ENCODE results near the gene CMTR1. TPM values are rescaled to one million over a fixed set of nuclear protein-coding genes. Genes with fewer than 3 reads are reported as not detected.

Gene CMTR1
- total RNA-seq, 1 experiment from 2014 or later = 28.7 TPM

- H3K27me3 ChIP-seq (ENCODE audit: insufficient read depth, low read length) = no peaks in the 10 kb centered on the region
- H4K20me1 ChIP-seq (ENCODE audit: insufficient read depth) = no peaks in the 10 kb centered on the region
- H3K79me2 ChIP-seq (ENCODE audit: insufficient read depth, low read length) = no peaks in the 10 kb centered on the region
- H3K27ac ChIP-seq (ENCODE audit: low read depth, low read length) = no peak overlapping the region
- no peaks in the 10 kb centered on the region for H3K9me2 ChIP-seq (ENCODE audit: insufficient read depth)
- ChIA-PET RAD21 (ENCODE audit: low non-redundant PET in 1 of 2, low total read pairs in 2 of 2, uncharacterized antibody in 2 of 2, unreplicated experiment in 2 of 2) (interaction anchor here in 1 of 2 experiments (1.3 kb wide), 1 partner anchor 208 kb away, joined by 3 read pairs; no protein-coding TSS in a partner anchor), CTCF (interaction anchor here (0.8 to 1.3 kb wide), 3 partner anchors 16 to 208 kb away, joined by 3 to 9 read pairs (median 3); partner anchors contain the start of gene CCDC167), POLR2A (no interaction called here)
- H3K36me3 ChIP-seq (ENCODE audit: control insufficient read depth in 1 of 2, insufficient read depth in 2 of 2, low read length in 2 of 2) = peaks cover 2 to 11% of the 10 kb centered on the region in 2 experiments; a peak in 2 of 4 replicates
- intact Hi-C loops (cut with micrococcal nuclease) = loop anchor here (1.0 to 2.0 kb wide), 4 partner anchors 82 to 528 kb away; no protein-coding TSS in a partner anchor
- H3K9ac ChIP-seq (ENCODE audit: low read length) = no peak overlapping the region
- no peaks in the 10 kb centered on the region for H3K9me3 ChIP-seq (ENCODE audit: control insufficient read depth in 1 of 2, insufficient read depth in 1 of 2, low read depth in 1 of 2, low read length in 2 of 2)
- H3K4me3 ChIP-seq (replicated peaks in 1 of 2; ENCODE audit: low read depth in 1 of 2, low read length in 2 of 2) = no peak overlapping the region
- H3K4me2 ChIP-seq (ENCODE audit: low read length) = no peak overlapping the region
- BruUV-seq (replicated peaks) = no TSS peak
- TF ChIP-seq, protein P1, sequence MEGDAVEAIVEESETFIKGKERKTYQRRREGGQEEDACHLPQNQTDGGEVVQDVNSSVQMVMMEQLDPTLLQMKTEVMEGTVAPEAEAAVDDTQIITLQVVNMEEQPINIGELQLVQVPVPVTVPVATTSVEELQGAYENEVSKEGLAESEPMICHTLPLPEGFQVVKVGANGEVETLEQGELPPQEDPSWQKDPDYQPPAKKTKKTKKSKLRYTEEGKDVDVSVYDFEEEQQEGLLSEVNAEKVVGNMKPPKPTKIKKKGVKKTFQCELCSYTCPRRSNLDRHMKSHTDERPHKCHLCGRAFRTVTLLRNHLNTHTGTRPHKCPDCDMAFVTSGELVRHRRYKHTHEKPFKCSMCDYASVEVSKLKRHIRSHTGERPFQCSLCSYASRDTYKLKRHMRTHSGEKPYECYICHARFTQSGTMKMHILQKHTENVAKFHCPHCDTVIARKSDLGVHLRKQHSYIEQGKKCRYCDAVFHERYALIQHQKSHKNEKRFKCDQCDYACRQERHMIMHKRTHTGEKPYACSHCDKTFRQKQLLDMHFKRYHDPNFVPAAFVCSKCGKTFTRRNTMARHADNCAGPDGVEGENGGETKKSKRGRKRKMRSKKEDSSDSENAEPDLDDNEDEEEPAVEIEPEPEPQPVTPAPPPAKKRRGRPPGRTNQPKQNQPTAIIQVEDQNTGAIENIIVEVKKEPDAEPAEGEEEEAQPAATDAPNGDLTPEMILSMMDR (IDR thresholded peaks at IDR 0.05 in 2 of 3, conservative IDR thresholded peaks at IDR 0.05 in 1 of 3; ENCODE audit: borderline replicate concordance in 1 of 3, insufficient read depth in 1 of 3, low read depth in 2 of 3, low read length in 2 of 3) = peak; percentile 69 to 90 (median 75); a peak in 5 of 6 replicates
- TF ChIP-seq CEBPB (IDR thresholded peaks at IDR 0.05; ENCODE audit: low read depth) = no peak
- no peak for TF ChIP-seq POLR2AphosphoS5 (IDR thresholded peaks at IDR 0.05; ENCODE audit: low read depth, low read length)
- no peak for TF ChIP-seq FOSL1 (IDR thresholded peaks at IDR 0.05; ENCODE audit: low read depth)
- no peak for TF ChIP-seq SP1 (IDR thresholded peaks at IDR 0.05; ENCODE audit: low read depth)
- peak; percentile 90 for TF ChIP-seq RAD21 (IDR thresholded peaks at IDR 0.05; ENCODE audit: low read depth)
- no peak for DNase-seq (ENCODE audit: low read depth, low spot score)
- H2AFZ ChIP-seq (ENCODE audit: low read depth, low read length, poor library complexity, severe bottlenecking) = no peak overlapping the region
- no peaks in the 10 kb centered on the region for H3K4me1 ChIP-seq (ENCODE audit: control insufficient read depth in 1 of 2, insufficient read depth in 2 of 2, low read length in 2 of 2)
- peak; percentile 92 for ATAC-seq
Observed at GRCh38 chr6:37483917-37484785, 51.1 kb downstream of the CMTR1 start.

Data from HCT116 (cell line).